ENCODE data around the gene BAIAP2L1. TPM values are rescaled to one million over a fixed set of nuclear protein-coding genes. Genes with fewer than 3 reads are reported as not detected.

BAIAP2L1 gene
- total RNA-seq, 4 donors from 2014 or later: 16.5 to 29.3 (median 20.5) TPM

DNA sequence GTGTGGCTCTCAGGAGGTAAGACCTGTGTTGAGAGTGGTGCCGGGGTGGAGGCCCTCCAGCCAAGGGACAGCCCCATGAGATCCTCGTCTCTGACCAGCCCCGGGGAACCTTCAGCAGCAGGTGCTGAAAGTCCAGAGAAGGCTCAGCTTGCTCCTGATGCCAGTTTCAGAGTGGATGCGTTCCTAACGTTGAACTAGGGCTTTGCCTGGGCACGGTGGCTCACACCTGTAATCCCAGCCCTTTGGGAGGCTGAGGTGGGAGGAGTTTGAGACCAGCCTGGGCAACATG lies 45.7 kb downstream of the BAIAP2L1 start:
- Histone ChIP-seq H3K27me3 (no peaks in the 10 kb centered on the region), H3K9me3 (no peaks in the 10 kb centered on the region), H3K4me3 (no peak overlapping the region), H3K4me1 (peaks cover 6 to 65% (median 11%) of the 10 kb centered on the region in 3 donors), H3K27ac (peak overlapping the region; percentile 70 to 87 (median 74)), H3K36me3 (peaks cover 0 to 10% (median 0%) of the 10 kb centered on the region in 3 donors)
- WGBS, 2 donors: 42 to 60% methylated on average over 1 to 3 of the region's 6 CpGs
- intact Hi-C loops (cut with DNase I): no loop called here
- DNase-seq: no peak
- TF ChIP-seq CTCF (IDR thresholded peaks at IDR 0.05): no peak

- intact Hi-C loops (cut with DNase I): no loop called here
- H3K27me3 ChIP-seq: no peaks in the 10 kb centered on the region
- peaks cover 0 to 10% (median 0%) of the 10 kb centered on the region in 3 donors for H3K36me3 ChIP-seq
- peaks cover 6 to 60% (median 6%) of the 10 kb centered on the region in 3 donors for H3K4me1 ChIP-seq
- WGBS, 2 donors: 64 to 78% methylated on average over 6 to 13 of the region's 22 CpGs
- DNase-seq: no peak
- TF ChIP-seq POLR2A (IDR thresholded peaks at IDR 0.05) (no peak), CTCF (IDR thresholded peaks at IDR 0.05) (no peak)
- H3K9me3 ChIP-seq: no peaks in the 10 kb centered on the region
- peak overlapping the region in 2 of 4 donors; percentile 3 to 7 for H3K4me3 ChIP-seq
- H3K27ac ChIP-seq: peak overlapping the region; percentile 70 to 87 (median 74)
These were observed 46.2 kb downstream of the BAIAP2L1 start for GRCh38 chr7:98354511-98355249.

GRCh38 chr7:98354052-98354451 lies 46.8 kb downstream of the BAIAP2L1 start:
- Histone ChIP-seq H3K4me1 (peaks cover 6 to 58% (median 6%) of the 10 kb centered on the region in 3 donors), H3K27ac (peak overlapping the region; percentile 70 to 87 (median 74)), H3K9me3 (no peaks in the 10 kb centered on the region), H3K36me3 (peaks cover 0 to 10% (median 0%) of the 10 kb centered on the region in 3 donors), H3K4me3 (peak overlapping the region in 2 of 4 donors; percentile 3 to 7), H3K27me3 (no peaks in the 10 kb centered on the region)
- no peak for TF ChIP-seq CTCF (IDR thresholded peaks at IDR 0.05)
- TF ChIP-seq POLR2A (IDR thresholded peaks at IDR 0.05): no peak
- DNase-seq: no peak
- WGBS, 2 donors: 60 to 64% methylated on average over 7 of the region's 7 CpGs
- intact Hi-C loops (cut with DNase I): no loop called here

GRCh38 chr7:98352621-98353020 lies 48.3 kb downstream of the BAIAP2L1 start:
- 31 to 36% methylated on average over 4 of the region's 4 CpGs for WGBS, 2 donors
- intact Hi-C loops (cut with DNase I): no loop called here
- TF ChIP-seq POLR2A (IDR thresholded peaks at IDR 0.05) (no peak), CTCF (IDR thresholded peaks at IDR 0.05) (no peak)
- Histone ChIP-seq H3K4me1 (peaks cover 6 to 54% (median 6%) of the 10 kb centered on the region in 3 donors), H3K27me3 (no peaks in the 10 kb centered on the region), H3K36me3 (peaks cover 0 to 10% (median 0%) of the 10 kb centered on the region in 3 donors), H3K4me3 (no peak overlapping the region), H3K9me3 (no peaks in the 10 kb centered on the region), H3K27ac (peak overlapping the region in 3 of 4 donors; percentile 42 to 75 (median 72))
- no peak for DNase-seq

GRCh38 chr7:98351136-98351535 lies 49.8 kb downstream of the BAIAP2L1 start:
- Histone ChIP-seq H3K36me3 (peaks cover 0 to 10% (median 0%) of the 10 kb centered on the region in 3 donors), H3K27me3 (no peaks in the 10 kb centered on the region), H3K4me3 (no peak overlapping the region), H3K9me3 (no peaks in the 10 kb centered on the region), H3K27ac (no peak overlapping the region), H3K4me1 (peaks cover 6 to 47% (median 6%) of the 10 kb centered on the region in 3 donors)
- intact Hi-C loops (cut with DNase I): no loop called here
- DNase-seq: no peak
- WGBS, 2 donors: 88 to 93% methylated on average over 7 to 8 of the region's 8 CpGs
- TF ChIP-seq POLR2A (IDR thresholded peaks at IDR 0.05) (no peak), CTCF (IDR thresholded peaks at IDR 0.05) (no peak)

Measured in esophagus squamous epithelium (tissue), 5 donors.